Activated gamma-delta T cell treated with anti-CD3 and anti-CD28 coated beads, Interleukin-2, amount 50 U/mL, for 16 hours (primary cell): ENCODE results near the gene TKFC.

Experiments used
- DNase-seq: peaks from one replicate; pipeline ENCODE4 v3.0.0-alpha.2; 2020; ENCODE audit warnings: low read depth

Gene TKFC

DNA sequence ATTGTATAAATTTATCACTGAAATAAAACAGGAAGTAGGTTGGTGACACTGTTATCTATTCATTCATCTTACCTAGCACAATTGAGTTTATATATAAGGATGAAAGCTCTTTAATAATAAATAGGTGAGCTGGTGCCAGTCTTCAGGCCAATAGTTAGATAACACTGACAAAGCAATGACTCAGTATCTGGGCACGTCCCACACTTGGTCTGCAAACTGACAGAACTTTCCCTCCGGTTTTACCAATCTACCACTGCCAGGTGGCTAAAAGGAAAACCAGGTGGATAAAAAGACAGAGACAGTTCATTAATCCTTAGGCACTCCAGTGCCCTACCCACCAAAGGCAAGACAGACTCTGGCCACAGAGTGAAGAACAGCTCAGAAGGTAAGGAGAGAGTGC lies 17.8 kb upstream of the TKFC start:
- no peak for DNase-seq

DNA sequence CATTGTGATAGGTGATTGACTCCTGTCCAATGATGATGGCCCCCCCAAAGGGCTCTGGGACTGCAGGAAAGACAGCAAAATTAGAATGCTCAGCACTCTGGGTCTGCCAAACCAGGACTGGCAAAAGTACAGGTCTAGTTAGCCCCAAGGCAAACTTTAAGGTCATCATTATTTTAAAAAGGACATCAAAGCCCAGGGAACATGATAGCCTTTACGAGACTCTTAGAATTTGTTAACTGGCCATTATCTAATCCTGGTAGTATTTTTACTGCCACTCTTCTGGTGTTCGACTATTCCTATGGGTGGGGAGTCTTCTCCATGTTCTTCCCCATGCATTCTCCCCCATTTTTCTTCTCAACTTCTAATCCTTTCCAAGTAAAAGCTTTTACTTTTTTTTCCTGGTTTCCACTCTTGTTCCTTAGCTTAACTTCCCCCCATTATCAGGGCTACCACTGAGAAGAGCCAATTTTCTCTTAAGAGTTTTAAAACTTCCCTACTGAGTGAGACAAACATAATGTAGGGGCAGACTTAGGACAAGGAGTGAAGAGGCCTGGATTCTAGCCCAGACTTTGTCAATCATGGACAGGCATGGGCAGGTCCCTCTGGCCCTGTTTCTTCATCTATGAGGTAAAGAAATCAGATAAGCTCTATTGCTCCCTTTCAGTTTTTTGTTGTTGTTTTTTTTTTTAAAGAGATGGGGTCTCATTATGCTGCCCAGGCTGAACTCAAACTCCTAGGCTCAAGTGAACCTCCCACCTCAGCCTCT lies 7.2 kb upstream of the TKFC start:
- DNase-seq = no peak

DNA sequence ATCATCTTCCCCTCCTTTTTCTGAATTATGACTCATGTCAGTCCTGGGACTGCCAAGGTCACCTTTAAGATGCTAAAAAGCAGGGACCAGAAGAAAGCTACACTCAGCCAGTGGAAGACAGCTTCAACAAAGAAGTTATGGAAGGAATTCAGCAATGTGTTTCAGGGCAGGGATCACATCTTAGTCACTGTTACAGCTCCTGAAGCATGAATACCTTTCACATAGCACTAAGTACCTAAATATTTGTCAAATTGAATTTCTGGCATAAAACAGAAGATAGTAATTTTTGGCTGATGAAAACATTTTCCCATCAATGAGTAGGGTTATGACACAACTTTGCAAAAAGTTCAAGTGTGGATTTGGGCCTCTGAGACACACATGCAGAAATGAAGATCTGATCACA lies 5.4 kb upstream of the TKFC start:
- no peak for DNase-seq

DNA sequence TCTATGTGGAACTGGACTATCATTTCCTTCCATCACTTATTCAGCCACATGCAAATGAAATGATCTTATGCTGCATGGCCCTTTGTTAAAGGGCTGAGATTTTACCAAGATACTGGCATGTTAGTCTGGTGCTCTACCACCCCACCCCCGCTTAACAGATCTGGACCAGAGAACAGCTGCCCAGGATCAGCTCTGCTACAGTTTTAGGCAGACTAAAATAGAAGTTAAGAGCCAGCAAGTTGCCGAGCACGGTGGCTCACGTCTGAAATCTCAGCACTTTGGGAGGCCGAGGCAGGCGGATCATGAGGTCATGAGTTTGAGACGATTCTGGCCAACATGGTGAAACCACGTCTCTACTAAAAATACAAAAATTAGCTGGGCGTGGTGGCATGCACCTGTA lies 4.7 kb upstream of the TKFC start:
- DNase-seq = no peak

DNA sequence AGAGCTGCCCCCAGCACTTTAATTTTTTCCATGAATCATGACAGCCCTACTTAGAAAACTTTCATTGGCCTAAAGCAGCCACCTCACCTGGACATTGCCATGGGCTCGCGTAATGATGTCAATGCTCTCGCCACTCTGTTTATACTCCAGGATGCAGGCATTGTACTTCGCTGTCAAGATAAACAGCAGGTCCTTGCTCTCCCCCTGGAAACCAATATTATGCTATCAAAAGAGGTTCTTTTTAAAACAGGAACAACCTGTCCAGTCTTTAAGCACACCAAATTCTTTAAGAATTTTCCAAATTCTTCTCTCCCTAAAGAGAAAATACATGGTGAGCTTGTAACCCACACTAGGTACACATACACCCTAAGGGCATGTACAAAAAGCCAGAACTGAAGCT lies 3.2 kb upstream of the TKFC start:
- no peak for DNase-seq

DNA sequence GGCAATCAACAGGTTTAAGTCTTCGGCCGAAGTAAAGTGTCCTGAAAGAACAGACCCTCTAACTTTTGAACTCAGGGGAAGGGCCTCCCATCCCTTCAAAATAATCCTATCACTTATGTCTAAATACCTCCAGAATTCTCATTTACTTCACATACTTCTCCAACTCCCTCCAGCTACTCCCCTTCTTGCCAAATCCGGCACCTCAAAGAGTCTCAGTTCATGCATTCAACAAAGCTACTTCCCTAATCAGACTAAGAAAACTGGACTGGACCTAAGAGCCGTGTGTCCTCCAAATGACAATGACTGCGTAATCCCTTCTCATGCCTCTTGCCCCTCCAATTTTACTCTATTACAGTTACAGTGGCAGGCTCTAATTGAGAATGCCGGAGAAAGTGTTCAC lies 1.4 kb upstream of the TKFC start:
- no peak for DNase-seq

DNA sequence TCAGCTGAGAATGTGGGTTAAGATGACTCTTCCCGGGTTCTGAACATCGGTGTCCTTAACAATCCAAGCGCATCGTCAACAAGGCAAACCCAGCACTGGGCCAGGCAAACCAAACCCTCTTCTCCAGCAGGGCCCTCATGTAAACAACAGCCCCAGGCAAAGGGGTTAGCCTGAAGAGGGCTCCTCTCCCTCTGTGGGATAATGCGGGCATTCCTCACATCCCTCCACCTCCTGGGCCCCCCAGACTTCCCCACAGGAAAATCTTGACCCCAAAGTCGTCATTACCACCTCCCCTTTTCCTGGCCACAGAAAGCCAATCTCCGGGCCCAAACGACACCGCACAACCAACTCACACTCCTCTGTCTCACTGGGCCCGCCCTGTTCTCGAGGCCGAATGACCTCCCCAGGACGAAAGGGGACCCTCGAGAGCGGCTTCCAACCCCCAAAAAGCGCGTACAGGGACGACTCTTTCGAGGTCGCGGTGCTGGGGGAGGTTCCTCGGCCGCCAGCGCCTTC lies 689 bp upstream of the TKFC start:
- DNase-seq = no peak

DNA sequence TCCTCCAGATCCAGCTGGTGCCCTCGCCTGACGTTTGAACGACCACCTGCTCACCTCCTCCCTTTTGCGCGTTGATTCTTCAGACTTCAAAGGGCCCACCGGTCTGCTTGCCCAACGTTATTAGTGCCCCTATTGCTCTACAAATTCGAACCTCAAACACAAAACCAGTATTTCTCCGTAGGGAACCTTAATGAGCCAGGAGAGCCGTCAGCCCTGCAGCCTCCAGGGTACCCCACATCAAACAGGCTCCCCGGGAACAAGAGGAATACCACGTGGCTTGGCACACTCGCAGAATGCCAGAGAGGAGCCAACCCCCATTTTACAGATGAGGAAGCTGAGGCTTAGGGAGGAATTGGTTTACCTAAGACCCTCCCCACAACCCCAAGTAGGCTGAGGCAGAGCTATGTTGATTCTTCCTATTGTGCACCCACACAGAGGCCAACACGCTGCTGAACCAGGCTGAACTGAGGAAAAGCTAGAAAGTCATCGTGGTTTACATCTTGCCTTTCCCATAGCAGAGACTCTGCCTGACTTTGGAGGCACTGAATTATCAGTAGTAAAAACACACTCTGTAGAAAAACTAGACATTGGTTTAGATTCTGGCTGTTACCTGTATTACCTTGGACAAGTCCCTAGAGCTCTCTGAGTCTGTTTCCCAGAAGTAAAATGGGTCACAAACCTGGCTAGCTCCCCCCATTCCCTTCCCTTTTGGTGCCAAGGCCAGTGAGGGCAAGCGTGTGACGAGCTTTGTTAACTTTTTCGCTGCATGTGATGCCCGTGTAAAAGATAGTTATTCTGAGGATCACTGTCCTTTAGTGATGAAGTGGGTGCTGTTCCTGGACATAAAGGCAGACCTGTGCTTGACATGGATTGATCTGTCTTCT lies 764 bp downstream of the TKFC start:
- DNase-seq = no peak

DNA sequence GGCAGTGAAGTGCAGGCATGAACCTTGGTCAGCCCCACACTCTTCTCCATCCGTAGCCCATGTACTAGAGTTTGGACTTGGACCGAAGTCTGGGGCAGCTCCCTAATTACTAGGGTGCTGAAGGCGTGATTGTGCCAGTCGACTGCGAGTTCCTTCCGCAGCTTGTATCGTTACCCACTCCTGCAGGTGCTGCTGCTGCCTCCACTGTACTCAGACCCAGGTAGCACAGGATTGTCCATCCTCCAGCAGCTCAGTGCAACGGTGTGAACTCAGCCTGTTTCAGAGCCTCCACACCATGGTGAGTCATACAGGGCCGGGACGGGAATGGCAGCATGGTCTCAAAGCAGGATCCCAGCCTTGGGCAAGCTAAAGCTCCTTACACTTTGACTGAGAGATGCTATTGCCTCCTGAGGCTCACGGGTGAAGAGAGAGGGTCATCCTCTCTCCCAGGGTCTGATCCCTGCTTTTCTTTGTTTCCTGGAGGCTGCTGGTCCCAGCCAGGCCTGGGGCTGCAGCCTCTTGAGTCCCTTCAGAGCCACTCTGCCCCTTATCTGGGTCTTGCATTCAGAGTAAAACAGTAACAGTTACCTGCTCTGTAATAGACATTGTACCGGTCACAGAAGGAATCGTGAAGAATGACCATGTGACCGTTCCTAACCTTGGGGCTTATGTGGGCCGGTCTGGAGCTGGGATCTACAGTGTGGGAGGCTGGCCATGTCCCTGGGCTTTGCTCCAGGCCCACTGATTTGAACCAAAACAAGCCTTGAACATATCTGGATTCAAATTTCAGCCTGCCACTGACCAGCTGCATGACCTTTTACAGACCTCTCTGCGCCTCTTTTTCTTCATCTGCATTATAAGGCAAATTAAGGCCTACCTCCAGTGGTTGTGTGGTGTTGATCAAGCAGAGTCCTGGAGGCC lies 1.7 kb downstream of the TKFC start:
- no peak for DNase-seq

DNA sequence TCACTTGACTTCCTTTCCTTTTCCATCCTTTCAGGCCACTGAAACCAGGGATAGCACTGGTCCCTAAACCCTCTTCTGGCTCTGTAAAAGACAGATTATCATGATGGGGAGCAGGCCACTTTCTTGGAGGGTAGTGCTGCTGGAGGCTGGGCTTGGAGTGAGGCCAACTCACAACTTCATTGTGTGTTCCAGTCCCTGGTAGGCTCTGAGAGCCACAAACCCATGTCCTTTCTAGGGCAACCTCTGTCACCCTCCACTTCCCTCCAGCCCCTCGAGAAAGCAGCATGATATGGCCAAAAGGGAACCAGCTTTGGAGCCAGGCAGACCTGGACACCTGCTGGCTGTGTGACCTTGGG lies 2.3 kb downstream of the TKFC start:
- no peak for DNase-seq

DNA sequence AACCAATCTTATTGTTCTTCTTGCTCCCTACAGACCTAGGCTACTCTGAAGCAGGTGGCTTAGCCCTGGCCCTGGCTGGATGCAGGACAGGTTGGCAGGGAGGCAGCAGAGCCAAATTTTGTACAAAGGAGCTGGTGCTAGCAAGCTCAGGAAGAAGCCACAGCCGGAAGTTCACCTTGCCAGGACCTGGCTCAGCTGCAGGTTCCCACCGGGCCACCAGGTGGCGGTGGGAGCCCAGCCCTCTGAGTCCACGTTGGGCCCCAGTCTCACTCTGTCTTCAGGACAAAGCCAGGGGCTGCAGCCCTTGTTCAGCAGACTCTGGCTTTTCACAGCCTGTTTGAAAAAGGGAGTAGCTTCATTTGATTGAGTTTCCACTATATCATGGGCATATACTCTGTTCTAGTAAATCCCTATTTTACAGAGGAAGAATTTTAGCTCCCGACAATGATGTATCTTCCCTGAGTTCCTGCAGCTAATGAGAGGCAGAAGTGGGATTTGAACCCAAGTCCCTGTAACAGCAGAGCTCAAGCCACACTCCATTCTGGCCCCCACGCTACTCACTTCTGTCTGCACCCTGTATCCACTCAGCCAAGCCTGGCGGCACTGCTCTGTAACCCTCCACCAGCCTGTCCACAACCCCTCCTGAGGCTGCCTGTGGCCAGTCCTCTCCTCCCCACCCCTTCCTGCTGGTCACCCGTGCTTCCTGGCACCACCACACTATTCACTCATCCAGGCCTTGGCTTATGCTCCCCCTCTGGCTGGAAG lies 3.3 kb downstream of the TKFC start:
- DNase-seq = peak; percentile 66

DNA sequence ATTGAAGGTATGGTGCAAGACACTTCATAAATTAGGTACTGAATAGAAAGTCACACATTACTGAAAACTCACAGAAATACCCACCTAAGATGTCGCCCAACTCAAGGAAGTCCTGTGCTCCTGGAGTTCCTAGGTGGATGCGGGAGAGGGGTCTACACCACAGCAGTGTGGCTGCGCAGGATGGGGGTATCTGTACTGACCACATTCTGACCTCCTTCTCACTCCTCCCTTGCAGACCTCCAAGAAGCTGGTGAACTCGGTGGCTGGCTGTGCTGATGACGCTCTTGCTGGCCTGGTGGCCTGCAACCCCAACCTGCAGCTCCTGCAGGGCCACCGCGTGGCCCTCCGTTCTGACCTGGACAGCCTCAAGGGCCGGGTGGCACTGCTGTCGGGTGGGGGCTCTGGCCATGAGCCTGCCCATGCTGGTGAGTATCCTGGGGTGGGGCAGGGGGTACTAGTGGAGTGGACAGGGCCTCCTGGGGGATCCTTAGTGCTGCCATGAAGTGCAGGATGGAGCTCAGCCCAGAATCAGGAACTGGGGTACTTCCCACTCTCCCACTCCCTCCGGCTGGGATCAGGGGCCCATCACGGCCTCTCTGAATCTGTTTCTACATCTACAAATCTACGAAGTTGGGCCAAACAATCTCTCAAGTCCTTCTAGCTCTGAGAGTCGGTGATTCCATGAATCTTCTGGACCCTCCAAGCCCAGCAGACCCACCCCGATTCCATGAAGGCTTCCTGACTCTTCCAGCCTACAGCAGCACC lies 4.9 kb downstream of the TKFC start:
- DNase-seq = no peak

DNA sequence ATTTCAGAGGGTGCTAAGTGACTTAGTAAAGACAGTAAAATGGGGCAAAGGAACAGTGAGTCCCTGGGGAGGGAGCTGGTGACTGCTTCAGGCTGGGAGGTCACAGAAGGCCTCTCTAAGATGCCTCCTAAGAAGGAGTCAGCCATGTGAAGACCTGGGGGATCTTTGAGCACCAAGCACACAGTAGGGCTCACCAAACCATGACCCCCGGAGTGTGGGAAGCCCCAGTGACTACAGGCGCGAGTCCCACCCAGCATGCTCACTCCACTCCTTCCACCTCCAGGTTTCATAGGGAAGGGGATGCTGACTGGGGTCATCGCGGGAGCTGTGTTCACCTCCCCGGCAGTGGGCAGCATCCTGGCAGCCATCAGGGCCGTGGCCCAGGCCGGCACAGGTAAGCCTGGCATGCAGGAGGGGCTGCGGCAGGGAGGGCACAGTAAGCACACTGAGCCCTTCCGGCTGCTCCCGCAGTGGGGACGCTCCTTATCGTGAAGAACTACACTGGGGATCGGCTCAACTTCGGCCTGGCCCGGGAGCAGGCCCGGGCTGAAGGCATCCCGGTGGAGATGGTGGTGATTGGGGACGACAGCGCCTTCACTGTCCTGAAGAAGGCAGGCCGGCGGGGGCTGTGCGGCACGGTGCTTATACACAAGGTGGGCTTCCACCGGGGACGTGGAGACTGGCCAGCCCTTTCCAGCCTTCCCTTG lies 5.9 kb downstream of the TKFC start:
- no peak for DNase-seq

DNA sequence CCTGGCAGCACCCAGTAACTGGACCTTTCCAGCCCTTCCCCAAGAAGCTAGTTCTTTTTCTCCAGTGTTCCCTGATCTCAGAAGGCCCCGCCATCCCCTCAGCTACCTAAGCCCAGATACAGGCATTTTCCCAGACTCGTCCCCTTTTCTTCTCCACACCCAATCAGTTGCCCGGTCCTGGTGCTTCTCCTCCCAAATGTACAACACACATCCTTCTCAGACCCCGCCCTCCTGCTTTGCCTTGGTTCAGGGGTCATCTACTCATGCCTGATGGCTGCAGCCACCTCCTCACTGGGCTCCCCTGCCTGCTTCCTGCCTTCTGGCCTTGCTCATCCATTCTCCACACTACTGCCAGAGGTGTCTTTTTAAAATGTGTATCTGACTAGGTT lies 6.5 kb downstream of the TKFC start:
- DNase-seq = no peak

DNA sequence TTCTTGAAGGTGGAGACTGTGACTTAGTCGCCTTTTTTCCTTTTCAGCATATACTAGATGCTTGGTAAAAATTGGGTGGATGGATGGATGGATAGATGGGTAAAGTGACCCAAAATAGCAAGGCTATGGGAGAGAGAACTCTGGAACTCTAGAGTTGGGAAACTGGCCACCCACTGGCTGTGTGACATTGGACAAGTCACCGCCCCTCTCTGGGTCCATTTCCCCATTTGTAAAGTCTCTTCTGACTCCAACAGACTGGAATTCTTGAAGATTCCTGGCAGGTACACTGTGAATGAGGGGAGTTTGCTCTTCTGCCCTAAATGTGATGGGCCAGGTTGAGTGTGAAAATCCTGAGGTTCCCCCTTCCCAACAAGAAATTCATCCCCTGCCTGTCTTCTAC lies 8.0 kb downstream of the TKFC start:
- no peak for DNase-seq

DNA sequence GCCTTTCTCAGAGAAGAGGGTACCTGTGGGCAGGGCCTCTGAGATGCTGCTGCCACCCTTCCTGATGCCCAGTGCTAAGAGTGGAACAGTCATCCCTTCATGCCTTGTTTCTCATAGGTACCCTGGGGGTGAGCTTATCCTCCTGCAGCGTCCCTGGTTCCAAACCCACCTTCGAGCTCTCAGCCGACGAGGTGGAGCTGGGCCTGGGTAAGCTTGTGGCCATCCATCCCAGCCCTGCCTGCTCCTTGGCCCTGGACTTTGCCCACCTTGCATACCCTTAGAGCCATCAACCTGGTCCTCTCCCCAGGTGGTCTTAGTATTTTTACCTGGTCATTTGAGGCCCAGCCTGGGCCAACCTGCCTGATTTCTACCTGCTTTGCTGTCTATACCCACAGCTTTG lies 8.7 kb downstream of the TKFC start:
- no peak for DNase-seq

DNA sequence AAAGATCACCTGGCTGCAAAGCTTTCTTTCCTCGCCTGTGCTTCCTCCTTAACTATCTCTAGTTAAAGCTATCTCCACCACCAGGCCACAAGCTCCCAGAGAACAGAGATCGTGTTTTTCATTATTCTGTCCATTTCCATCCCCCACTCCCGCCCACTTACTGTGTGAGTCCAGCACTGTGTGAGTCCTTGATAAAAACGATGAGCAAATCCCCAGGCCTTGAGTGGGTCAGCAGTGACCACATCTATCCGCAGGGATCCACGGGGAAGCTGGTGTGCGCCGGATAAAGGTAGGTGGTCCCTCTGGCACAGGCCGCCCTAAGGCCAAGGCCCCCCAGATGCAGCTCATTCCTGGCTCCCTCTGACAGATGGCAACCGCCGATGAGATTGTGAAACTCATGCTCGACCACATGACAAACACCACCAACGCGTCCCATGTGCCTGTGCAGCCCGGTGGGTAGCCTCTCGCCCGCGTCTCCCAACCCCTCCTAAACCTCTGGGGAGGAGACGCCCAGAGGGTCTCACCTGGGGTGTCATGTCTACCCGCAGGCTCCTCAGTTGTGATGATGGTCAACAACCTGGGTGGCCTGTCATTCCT lies 9.3 kb downstream of the TKFC start:
- DNase-seq = no peak

DNA sequence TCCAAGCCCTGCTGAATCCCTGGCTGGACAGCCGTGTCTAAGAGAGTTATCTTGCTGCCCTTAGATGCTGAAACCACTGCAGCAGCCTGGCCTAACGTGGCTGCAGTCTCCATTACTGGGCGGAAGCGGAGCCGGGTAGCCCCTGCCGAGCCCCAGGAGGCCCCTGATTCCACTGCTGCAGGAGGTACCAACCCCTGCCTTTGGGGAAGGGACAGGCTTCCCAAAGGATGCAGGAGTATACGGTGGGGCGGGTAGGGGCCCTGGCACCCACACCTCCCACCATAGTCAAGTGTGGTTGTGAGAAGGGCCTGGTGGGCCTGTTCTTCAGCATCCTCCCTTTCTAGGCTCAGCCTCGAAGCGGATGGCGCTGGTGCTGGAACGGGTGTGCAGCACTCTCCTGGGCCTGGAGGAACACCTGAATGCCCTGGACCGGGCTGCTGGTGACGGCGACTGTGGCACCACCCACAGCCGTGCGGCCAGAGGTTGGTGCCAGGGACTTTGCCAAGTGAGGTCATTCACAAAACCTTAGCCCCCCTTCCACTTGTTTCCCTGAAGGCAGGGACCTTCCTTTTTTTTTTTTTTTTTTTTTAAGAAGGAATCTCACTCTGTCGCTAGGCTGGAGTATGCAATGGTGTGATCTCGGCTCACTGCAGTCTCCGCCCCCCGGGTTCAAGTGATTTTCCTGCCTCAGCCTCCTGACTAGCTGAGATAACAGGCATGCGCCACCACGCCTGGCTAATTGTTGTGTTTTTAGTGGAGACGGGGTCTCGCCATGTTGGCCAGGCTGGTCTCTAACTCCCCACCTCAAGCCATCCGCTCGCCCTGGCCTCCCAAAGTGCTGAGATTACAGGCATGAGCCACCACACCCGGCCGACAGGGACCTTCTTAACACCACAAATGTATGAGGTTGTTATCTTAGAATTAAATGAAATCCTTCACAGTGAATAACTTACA lies 11.0 kb downstream of the TKFC start:
- no peak for DNase-seq
